Measurements from ENCODE around the gene PRKCA. TPM values are rescaled to one million over a fixed set of nuclear protein-coding genes. Genes with fewer than 3 reads are reported as not detected.

Gene PRKCA
- total RNA-seq, 4 donors from 2014 or later: 55.8 to 90.7 (median 66.7) TPM

DNA sequence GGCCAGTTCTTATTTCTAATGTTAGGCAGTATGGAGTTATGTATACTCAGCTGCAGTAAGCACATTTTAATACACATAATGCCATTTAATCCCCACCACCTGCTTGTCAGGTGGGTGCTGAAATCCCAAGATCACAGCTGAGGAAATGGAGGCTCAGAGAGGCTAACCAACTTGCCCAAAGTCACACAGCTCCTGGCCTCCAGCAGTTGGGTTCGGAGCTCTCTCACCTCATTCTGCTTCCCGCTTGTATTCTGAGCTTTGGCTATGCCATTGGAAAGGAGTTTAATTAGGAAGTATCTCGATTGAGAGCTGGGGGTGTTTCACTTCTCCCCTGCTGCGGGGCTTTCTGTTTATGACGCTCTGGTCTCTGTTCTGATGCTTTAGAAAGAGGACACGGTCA is 459.9 kb downstream of the PRKCA start:
- no peak overlapping the region for H3K27ac ChIP-seq
- TF ChIP-seq, protein P1, sequence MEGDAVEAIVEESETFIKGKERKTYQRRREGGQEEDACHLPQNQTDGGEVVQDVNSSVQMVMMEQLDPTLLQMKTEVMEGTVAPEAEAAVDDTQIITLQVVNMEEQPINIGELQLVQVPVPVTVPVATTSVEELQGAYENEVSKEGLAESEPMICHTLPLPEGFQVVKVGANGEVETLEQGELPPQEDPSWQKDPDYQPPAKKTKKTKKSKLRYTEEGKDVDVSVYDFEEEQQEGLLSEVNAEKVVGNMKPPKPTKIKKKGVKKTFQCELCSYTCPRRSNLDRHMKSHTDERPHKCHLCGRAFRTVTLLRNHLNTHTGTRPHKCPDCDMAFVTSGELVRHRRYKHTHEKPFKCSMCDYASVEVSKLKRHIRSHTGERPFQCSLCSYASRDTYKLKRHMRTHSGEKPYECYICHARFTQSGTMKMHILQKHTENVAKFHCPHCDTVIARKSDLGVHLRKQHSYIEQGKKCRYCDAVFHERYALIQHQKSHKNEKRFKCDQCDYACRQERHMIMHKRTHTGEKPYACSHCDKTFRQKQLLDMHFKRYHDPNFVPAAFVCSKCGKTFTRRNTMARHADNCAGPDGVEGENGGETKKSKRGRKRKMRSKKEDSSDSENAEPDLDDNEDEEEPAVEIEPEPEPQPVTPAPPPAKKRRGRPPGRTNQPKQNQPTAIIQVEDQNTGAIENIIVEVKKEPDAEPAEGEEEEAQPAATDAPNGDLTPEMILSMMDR (IDR thresholded peaks at IDR 0.05): no peak
- TF ChIP-seq POLR2A (IDR thresholded peaks at IDR 0.05): no peak
- TF ChIP-seq EP300 (IDR thresholded peaks at IDR 0.05): no peak
- no peak for DNase-seq (ENCODE audit: low spot score in 2 of 2)
- 84 to 88% methylated on average over 6 of the region's 6 CpGs for WGBS, 2 donors
- peaks cover 0 to 5% (median 0%) of the 10 kb centered on the region in 3 donors for H3K36me3 ChIP-seq
- no peaks in the 10 kb centered on the region for H3K9me3 ChIP-seq
- H3K27me3 ChIP-seq: no peaks in the 10 kb centered on the region
- no peaks in the 10 kb centered on the region for H3K4me1 ChIP-seq
- H3K4me3 ChIP-seq: no peak overlapping the region

DNA sequence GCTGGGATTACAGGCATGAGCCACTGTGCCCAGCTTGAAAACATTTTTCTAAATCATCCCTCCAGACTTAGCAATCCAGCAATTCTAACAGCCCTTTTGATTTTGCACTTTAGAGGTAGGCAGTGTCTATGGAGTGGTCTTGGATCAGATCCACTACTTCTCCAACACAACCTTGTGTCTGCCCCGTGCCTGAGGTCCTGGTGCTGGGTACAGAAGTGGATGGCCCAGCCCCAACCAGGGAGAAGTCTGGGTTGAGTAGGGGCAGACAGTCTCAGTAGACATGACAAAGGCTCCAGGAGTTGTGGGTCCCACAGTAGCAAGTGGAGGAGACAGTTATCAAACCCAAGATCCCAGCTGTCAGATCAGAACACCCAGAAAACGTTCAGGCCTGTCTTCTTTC is 460.6 kb downstream of the PRKCA start:
- no peak overlapping the region for H3K4me3 ChIP-seq
- no peak for DNase-seq (ENCODE audit: low spot score in 2 of 2)
- no peak for TF ChIP-seq POLR2A (IDR thresholded peaks at IDR 0.05)
- TF ChIP-seq EP300 (IDR thresholded peaks at IDR 0.05): no peak
- TF ChIP-seq, protein P1 (IDR thresholded peaks at IDR 0.05): no peak
- peaks cover 0 to 5% (median 0%) of the 10 kb centered on the region in 3 donors for H3K36me3 ChIP-seq
- 56 to 59% methylated on average over 2 of the region's 2 CpGs for WGBS, 2 donors
- H3K4me1 ChIP-seq: no peaks in the 10 kb centered on the region
- H3K27me3 ChIP-seq: no peaks in the 10 kb centered on the region
- H3K27ac ChIP-seq: no peak overlapping the region
- no peaks in the 10 kb centered on the region for H3K9me3 ChIP-seq

DNA sequence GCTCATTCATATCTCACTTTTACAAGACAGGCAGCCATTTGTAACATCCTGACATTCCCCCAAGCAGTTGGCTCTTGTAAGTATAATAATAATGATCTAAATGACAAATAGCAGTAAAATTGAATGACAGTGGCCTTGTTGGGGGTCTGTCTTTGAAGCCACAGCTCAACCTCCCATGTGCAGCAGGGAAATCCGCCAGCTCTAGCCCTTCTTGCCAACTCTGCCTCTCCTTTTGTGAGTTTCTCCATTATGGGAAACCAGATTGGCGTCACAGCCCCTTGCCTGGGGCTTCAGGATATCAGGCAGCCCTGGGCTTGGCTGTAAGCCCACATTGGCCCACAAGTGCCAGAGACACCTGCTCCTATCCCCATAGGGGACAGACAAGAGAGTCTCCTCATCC is 462.1 kb downstream of the PRKCA start:
- TF ChIP-seq POLR2A (IDR thresholded peaks at IDR 0.05): no peak
- TF ChIP-seq EP300 (IDR thresholded peaks at IDR 0.05): no peak
- TF ChIP-seq, protein P1 (IDR thresholded peaks at IDR 0.05): no peak

DNA sequence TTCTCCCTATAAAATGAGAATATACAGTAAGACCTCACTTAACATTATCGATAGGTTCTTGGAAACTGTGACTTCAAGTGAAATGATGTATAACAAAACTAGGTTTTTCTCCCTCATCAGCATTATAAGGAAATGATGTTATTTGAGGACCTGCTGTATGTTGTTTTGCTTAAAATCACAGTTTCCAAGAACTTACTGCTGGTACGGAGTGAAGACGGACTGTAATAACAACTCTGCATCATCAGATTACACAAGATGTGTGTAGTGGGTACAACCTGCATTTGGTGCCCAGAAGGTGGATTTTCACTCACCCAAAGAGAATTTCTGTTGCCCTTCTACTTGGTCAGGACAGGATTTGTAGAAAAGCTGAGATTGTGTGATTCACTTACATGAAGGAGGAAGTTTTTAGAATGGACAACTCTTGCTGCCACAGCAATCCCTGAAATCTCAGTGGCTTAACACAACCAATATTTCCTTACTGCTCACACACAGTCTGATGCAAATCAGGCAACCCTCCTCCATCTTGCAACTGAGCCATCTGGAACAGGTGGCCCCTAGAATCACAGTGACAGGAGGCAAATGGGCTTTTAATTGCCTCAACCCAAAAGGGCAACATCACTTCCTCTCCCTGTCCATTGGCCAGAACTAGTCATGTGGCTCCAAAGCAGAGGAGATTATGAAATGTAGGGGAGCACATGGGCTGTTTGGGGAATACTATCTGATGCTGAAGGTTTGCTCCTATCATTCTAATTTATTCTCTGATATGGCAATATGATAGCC is 464.9 kb downstream of the PRKCA start:
- H3K4me3 ChIP-seq: no peak overlapping the region
- no peaks in the 10 kb centered on the region for H3K4me1 ChIP-seq
- no peaks in the 10 kb centered on the region for H3K27me3 ChIP-seq
- no peak overlapping the region for H3K27ac ChIP-seq
- H3K9me3 ChIP-seq: no peaks in the 10 kb centered on the region
- peaks cover 0 to 5% (median 0%) of the 10 kb centered on the region in 3 donors for H3K36me3 ChIP-seq
- no peak for TF ChIP-seq EP300 (IDR thresholded peaks at IDR 0.05)
- TF ChIP-seq POLR2A (IDR thresholded peaks at IDR 0.05): no peak
- TF ChIP-seq, protein P1 (IDR thresholded peaks at IDR 0.05): no peak
- DNase-seq (ENCODE audit: low spot score in 2 of 2): no peak
- 93 to 98% methylated on average over 3 of the region's 3 CpGs for WGBS, 2 donors

More for the DNA sequence above, 462.1 kb downstream of the PRKCA start:
- H3K4me3 ChIP-seq: no peak overlapping the region
- H3K27me3 ChIP-seq: no peaks in the 10 kb centered on the region
- WGBS, 2 donors: 93 to 95% methylated on average over 2 of the region's 2 CpGs
- peaks cover 0 to 5% (median 0%) of the 10 kb centered on the region in 3 donors for H3K36me3 ChIP-seq
- H3K27ac ChIP-seq: no peak overlapping the region
- no peaks in the 10 kb centered on the region for H3K9me3 ChIP-seq
- DNase-seq (ENCODE audit: low spot score in 2 of 2): no peak
- no peaks in the 10 kb centered on the region for H3K4me1 ChIP-seq

DNA sequence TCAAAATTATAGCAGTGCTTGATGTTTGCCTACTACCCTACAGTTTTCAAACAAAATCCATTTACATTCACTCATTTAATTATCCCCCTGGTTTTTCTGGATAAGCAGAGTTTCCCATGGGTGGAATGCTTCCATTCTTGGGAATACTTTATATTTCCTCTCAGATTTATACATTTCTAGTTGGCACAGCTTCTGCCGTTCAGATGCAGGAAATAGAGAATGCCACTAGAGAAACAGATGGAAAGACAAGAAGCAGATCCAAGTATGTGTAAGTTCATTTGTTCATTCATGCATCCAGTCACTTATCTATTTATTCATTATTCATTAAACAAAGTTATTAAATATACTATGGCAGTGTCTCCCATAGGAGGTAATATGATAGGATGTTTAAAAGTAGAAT is 467.5 kb downstream of the PRKCA start:
- Histone ChIP-seq H3K27ac (no peak overlapping the region), H3K27me3 (no peaks in the 10 kb centered on the region), H3K9me3 (no peaks in the 10 kb centered on the region), H3K36me3 (peaks cover 0 to 14% (median 0%) of the 10 kb centered on the region in 3 donors), H3K4me3 (no peak overlapping the region), H3K4me1 (no peaks in the 10 kb centered on the region)
- WGBS, 2 donors: 46 to 47% methylated on average over 1 of the region's 1 CpG
- no peak for DNase-seq (ENCODE audit: low spot score in 2 of 2)
- TF ChIP-seq POLR2A (IDR thresholded peaks at IDR 0.05) (no peak), EP300 (IDR thresholded peaks at IDR 0.05) (no peak)
- TF ChIP-seq, protein P1 (IDR thresholded peaks at IDR 0.05): no peak
